Measurements from ENCODE around the gene NPHP4.

NPHP4 gene

DNA sequence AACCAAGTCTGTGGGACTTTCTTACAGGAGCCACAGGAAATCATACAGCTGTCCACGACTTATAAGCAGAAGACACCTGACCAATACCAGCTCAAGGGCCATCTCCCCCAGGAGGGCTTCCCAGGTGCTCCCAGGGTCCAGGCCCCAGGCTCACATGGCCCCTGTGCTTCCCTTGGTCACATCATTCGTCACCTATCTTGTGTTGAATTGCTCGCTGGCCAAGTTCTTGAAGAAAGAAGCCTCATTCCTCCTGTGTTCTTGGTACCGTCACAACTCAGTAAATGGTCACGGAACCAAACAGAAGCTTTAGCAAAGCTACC lies 3.0 kb downstream of the NPHP4 start:
- no peak for ATAC-seq
- no peak for TF ChIP-seq GLIS3 (CRISPR knock-in tag; IDR thresholded peaks at IDR 0.05)
- TF ChIP-seq ZC3H10 (CRISPR knock-in tag; IDR thresholded peaks at IDR 0.05): no peak
- TF ChIP-seq ZNF8 (CRISPR knock-in tag; IDR thresholded peaks at IDR 0.05): no peak
- no peak for TF ChIP-seq ISL1 (CRISPR knock-in tag; IDR thresholded peaks at IDR 0.05)
- TF ChIP-seq, protein P1, sequence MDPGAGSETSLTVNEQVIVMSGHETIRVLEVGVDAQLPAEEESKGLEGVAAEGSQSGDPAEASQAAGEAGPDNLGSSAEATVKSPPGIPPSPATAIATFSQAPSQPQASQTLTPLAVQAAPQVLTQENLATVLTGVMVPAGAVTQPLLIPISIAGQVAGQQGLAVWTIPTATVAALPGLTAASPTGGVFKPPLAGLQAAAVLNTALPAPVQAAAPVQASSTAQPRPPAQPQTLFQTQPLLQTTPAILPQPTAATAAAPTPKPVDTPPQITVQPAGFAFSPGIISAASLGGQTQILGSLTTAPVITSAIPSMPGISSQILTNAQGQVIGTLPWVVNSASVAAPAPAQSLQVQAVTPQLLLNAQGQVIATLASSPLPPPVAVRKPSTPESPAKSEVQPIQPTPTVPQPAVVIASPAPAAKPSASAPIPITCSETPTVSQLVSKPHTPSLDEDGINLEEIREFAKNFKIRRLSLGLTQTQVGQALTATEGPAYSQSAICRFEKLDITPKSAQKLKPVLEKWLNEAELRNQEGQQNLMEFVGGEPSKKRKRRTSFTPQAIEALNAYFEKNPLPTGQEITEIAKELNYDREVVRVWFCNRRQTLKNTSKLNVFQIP (CRISPR knock-in tag; IDR thresholded peaks at IDR 0.05; ENCODE audit: borderline replicate concordance, low read depth): no peak
- TF ChIP-seq BACH2 (CRISPR knock-in tag; IDR thresholded peaks at IDR 0.05; ENCODE audit: borderline replicate concordance): no peak
- no peak for TF ChIP-seq PPARA (CRISPR knock-in tag; IDR thresholded peaks at IDR 0.05; ENCODE audit: borderline replicate concordance)
- no peak for TF ChIP-seq RARB (CRISPR knock-in tag; IDR thresholded peaks at IDR 0.05)
- TF ChIP-seq TSHZ2 (CRISPR knock-in tag; IDR thresholded peaks at IDR 0.05): no peak
- TF ChIP-seq OSR1 (CRISPR knock-in tag; IDR thresholded peaks at IDR 0.05): no peak
- TF ChIP-seq ZNF565 (CRISPR knock-in tag; conservative IDR thresholded peaks at IDR 0.05; ENCODE audit: low read depth): no peak
- no peak for TF ChIP-seq CREB5 (CRISPR knock-in tag; IDR thresholded peaks at IDR 0.05; ENCODE audit: low read depth)
- no peak for TF ChIP-seq TCF4 (CRISPR knock-in tag; IDR thresholded peaks at IDR 0.05; ENCODE audit: borderline replicate concordance)
- no peak for TF ChIP-seq ZNF70 (CRISPR knock-in tag; IDR thresholded peaks at IDR 0.05)
- TF ChIP-seq TOX (CRISPR knock-in tag; IDR thresholded peaks at IDR 0.05; ENCODE audit: borderline replicate concordance): no peak
- no peak for TF ChIP-seq ARNTL (CRISPR knock-in tag; IDR thresholded peaks at IDR 0.05; ENCODE audit: borderline replicate concordance, low read depth)
- TF ChIP-seq CSDC2 (CRISPR knock-in tag; IDR thresholded peaks at IDR 0.05): no peak
- no peak for TF ChIP-seq ZFP3 (CRISPR knock-in tag; IDR thresholded peaks at IDR 0.05)
- no peak for TF ChIP-seq ESRRG (CRISPR knock-in tag; IDR thresholded peaks at IDR 0.05)

- ATAC-seq: no peak
- TF ChIP-seq RARB (CRISPR knock-in tag; IDR thresholded peaks at IDR 0.05): no peak
- no peak for TF ChIP-seq ZNF565 (CRISPR knock-in tag; conservative IDR thresholded peaks at IDR 0.05; ENCODE audit: low read depth)
- TF ChIP-seq, protein P2, sequence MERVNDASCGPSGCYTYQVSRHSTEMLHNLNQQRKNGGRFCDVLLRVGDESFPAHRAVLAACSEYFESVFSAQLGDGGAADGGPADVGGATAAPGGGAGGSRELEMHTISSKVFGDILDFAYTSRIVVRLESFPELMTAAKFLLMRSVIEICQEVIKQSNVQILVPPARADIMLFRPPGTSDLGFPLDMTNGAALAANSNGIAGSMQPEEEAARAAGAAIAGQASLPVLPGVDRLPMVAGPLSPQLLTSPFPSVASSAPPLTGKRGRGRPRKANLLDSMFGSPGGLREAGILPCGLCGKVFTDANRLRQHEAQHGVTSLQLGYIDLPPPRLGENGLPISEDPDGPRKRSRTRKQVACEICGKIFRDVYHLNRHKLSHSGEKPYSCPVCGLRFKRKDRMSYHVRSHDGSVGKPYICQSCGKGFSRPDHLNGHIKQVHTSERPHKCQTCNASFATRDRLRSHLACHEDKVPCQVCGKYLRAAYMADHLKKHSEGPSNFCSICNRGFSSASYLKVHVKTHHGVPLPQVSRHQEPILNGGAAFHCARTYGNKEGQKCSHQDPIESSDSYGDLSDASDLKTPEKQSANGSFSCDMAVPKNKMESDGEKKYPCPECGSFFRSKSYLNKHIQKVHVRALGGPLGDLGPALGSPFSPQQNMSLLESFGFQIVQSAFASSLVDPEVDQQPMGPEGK (CRISPR knock-in tag; IDR thresholded peaks at IDR 0.05; ENCODE audit: borderline replicate concordance): no peak
- TF ChIP-seq TOX (CRISPR knock-in tag; IDR thresholded peaks at IDR 0.05; ENCODE audit: borderline replicate concordance): no peak
- no peak for TF ChIP-seq ZNF8 (CRISPR knock-in tag; IDR thresholded peaks at IDR 0.05)
- no peak for TF ChIP-seq CSDC2 (CRISPR knock-in tag; IDR thresholded peaks at IDR 0.05)
- TF ChIP-seq CSRNP3 (CRISPR knock-in tag; IDR thresholded peaks at IDR 0.05): no peak
- TF ChIP-seq CREB5 (CRISPR knock-in tag; IDR thresholded peaks at IDR 0.05; ENCODE audit: low read depth): no peak
- no peak for TF ChIP-seq ZNF70 (CRISPR knock-in tag; IDR thresholded peaks at IDR 0.05)
- no peak for TF ChIP-seq ZFP3 (CRISPR knock-in tag; IDR thresholded peaks at IDR 0.05)
- TF ChIP-seq, protein P1 (CRISPR knock-in tag; IDR thresholded peaks at IDR 0.05; ENCODE audit: borderline replicate concordance, low read depth): no peak
- no peak for TF ChIP-seq ISL1 (CRISPR knock-in tag; IDR thresholded peaks at IDR 0.05)
- no peak for TF ChIP-seq TCF4 (CRISPR knock-in tag; IDR thresholded peaks at IDR 0.05; ENCODE audit: borderline replicate concordance)
- TF ChIP-seq OSR1 (CRISPR knock-in tag; IDR thresholded peaks at IDR 0.05): no peak
Measured at GRCh38 chr1:5988596-5989285, 3.5 kb downstream of the NPHP4 start.
